NT2/D1 (cell line): ENCODE results near the gene PITHD1.

ENCODE experiments used
- SUZ12 ChIP-seq: IDR thresholded peaks from 2 replicates; pipeline ENCODE4 v1.6.1; 2011; ENCODE audit not compliant: insufficient read length, insufficient read depth; ENCODE audit errors: extremely low read depth
- YY1 ChIP-seq: IDR thresholded peaks from 2 replicates; pipeline ENCODE4 v1.6.1; 2011; ENCODE audit not compliant: insufficient read length, insufficient read depth

DNA sequence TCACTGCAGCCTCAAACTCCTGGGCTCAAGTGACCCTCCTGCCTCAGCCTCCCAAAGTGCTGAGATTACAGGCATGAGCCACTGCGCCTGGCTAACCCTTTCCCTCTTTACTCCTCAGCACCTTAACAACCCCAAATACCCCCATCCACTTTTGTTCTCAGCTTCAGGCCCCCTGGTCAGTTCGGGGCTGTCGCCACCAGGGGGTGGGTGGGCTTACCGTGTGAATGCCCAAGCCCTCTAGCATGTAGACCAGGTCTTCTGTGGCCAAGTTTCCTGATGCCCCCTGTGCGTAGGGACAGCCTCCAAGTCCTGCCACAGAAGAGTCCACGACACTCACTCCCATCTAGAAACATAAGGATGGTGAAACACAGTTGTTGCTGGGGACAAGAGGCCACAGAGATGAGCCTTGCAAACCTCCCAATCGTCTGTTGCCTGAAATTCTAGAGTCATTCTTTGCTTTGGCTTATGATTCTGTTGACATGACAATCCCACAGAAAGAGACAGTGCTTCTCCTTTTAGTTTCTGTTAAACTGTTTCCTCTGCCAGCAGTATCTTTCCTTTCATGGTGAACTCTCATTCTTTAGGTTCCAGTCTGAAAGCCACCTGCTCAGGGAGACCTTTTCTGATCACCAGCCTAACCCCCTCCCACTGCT, 26.1 kb downstream of the PITHD1 start:
- TF ChIP-seq YY1 (no peak), SUZ12 (no peak)
